ENCODE measurements around the gene ADD3. TPM values are rescaled to one million over a fixed set of nuclear protein-coding genes. Genes with fewer than 3 reads are reported as not detected.
"Not testable (repeated sequence)": the region's sequence is repeated elsewhere in the genome, so short reads cannot be mapped to it uniquely, and the experiment has no call there.

The ADD3 gene
- total RNA-seq, 2 donors from 2014 or later, result 139 to 143 TPM

DNA sequence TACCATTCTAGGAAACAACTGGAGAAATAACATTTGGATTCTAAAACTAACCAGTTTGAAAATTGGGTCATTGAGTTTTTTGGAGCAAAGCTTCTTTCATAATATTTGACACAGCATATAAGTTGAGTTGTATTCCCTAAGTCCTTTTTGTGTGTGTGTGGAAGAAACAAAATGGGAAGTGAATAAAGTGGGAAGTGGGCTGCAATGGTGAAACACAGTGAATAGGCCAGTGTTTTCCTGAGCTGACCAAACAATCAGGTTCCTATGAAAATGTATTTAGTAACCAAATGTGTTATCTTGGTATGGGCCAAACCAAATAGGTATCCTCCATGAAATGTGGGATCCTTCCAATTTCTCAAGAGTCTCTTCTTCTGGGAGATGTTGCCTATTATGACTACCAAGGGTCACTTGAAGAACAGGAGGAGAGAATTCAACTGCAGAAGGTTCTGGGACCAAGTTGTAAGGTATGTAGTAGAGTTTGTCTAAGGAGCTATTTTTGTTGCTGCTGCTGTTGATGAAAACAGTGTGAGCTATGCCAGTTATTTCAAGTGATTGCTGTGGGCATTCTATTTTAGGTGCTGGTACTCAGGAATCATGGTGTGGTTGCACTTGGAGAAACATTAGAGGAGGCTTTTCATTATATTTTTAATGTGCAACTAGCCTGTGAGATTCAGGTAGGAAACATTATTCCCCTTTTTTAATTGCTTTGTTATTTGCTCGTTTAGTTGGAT, 111.3 kb downstream of the ADD3 start:
- ATAC-seq (no peak), DNase-seq (no peak)
- intact Hi-C loops (cut with DNase I, micrococcal nuclease), result no loop called here

GRCh38 chr10:110123594-110123993, 115.8 kb downstream of the ADD3 start:
- intact Hi-C loops (cut with DNase I, micrococcal nuclease), result no loop called here
- DNase-seq, result no peak
- no peak for ATAC-seq

DNA sequence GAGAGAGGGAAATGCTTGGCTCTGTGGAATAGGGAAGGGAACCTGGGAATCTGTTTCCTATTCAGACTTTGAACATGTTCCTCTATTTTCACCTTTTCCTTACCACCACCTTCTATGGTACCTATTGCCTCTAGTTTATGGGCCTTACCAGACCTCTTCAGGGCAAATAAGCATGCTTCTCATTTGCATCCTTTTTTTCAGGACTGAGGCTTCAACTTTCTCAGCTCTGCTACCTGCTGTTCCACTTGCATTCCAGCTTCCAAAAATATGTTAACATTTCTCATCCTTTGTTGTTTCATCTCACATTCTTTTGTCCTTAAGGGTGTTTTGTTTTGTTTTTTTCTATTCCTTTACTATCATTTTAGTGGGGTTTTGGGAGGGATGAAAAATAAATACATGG, 121.7 kb downstream of the ADD3 start:
- intact Hi-C loops (cut with DNase I, micrococcal nuclease), result no loop called here
- no peak for DNase-seq
- ATAC-seq, result no peak

- DNase-seq, result no peak
- intact Hi-C loops (cut with DNase I, micrococcal nuclease), result loop anchor here (5.0 to 10.0 kb wide), 2 partner anchors 147 to 250 kb away; no protein-coding TSS in a partner anchor
- no peak for ATAC-seq
Observed at GRCh38 chr10:110134917-110135316, 127.1 kb downstream of the ADD3 start.

GRCh38 chr10:110135836-110136235, 128.1 kb downstream of the ADD3 start:
- DNase-seq, ATAC-seq: not testable (repeated sequence)
- intact Hi-C loops (cut with DNase I, micrococcal nuclease), result loop anchor here (2.0 to 10.0 kb wide), 3 partner anchors 143 to 251 kb away; no protein-coding TSS in a partner anchor

DNA sequence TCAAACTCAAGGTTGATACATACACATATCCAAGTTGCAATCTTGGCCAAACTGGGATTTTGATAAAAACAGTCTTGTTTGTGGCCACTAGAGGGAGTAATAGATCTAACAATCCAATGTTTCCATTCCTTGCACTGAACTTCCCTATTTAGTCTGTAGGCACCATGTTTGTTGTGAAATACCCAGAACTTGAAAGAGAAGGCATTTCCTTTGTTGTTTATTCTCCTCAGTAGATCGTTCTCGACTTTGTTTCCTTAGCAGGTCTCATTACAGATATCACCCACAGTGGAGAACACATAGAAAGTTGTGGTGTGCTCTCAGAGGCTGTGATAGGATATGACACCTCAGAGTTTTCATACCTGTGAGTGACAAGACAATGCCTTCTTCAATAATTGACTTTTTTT, 129.4 kb downstream of the ADD3 start:
- intact Hi-C loops (cut with DNase I, micrococcal nuclease), result loop anchor here (2.0 to 10.0 kb wide), 3 partner anchors 142 to 252 kb away; no protein-coding TSS in a partner anchor
- ATAC-seq, result peak; percentile 56
- DNase-seq, result no peak

DNA sequence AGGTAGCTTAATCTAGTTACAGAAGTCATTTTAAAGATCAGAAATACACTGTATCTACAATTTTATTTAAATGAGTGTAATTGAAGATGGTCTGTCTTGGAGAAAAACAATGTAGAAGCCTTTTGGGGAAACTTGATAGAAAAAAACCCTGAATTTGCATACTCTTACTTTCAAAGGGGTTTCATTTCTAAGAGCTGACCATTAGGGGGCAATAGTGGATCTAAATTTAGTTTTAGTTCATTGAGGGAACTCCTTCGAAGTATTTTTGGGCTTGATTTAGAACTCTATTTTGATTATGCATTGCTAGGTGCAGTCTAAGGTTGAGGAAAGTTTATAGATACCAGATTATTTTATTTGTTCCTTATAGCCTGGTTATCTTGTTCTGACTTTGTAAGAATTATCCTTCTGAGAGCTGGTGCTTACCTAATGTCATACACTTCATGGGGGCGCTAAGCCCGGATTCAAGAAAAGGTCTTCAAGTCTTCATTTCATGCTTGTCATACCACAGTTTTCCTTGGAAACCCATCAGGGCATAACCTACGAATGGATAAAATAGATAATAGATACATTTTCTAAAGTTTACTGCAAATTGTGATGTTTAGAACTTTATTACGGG, 130.5 kb downstream of the ADD3 start:
- DNase-seq (no peak), ATAC-seq (peak; percentile 42)
- intact Hi-C loops (cut with DNase I, micrococcal nuclease), result loop anchor here (5.0 to 10.0 kb wide), 2 partner anchors 144 to 254 kb away; no protein-coding TSS in a partner anchor

DNA sequence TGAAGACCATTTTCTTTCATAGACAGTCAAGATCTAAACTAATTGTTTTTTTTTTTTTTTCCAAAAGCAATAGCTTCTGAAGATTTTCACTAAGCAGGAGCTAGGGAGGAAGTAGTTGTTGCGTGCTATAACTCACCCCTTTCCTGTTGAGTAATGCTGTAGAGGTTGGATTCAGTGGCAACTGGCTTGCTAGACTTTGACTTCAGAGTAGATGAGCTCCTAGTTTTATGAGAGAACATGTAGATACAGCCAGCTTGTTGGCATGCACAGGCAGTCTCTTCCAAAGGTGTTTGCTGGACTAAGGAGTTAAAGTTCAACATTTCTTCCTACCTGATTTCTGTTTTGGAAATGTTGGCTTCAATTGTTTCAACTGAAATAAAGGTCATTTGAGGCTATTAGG, 133.4 kb downstream of the ADD3 start:
- ATAC-seq, result peak; percentile 86
- intact Hi-C loops (cut with DNase I, micrococcal nuclease), result loop anchor here (5.0 to 10.0 kb wide), 2 partner anchors 54 to 66 kb away; partner anchors contain the start of gene MXI1 (in 1 of the 2)

GRCh38 chr10:110141871-110142635, 134.3 kb downstream of the ADD3 start:
- ATAC-seq (peak; percentile 58), DNase-seq (peak; percentile 30 to 66)
- intact Hi-C loops (cut with DNase I, micrococcal nuclease), result loop anchor here (5.0 to 10.0 kb wide), 2 partner anchors 53 to 65 kb away; partner anchors contain the start of gene MXI1 (in 1 of the 2)

More for the DNA sequence above, 133.4 kb downstream of the ADD3 start:
- DNase-seq, result peak in 1 of 2 donors; percentile 70

DNA sequence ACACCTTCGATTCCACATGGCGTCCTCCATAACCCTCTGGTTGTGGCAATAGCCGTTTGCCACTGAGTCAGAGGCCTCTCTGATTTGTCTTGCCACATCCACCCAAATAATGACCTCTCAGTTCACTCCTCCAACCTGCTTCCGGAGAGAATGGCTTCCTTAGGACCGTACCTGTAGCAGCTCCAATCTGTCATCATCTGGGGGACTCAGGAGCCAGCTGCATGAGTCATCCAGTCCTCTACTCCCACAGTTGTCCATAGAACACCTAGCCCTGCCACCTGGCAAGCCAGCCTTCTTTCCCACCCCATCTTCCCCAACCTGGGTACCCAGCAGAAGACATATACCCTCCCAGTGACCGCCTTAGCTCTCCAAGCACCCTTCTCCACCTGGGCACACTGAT, 135.2 kb downstream of the ADD3 start:
- no peak for DNase-seq
- ATAC-seq, result no peak
- intact Hi-C loops (cut with DNase I, micrococcal nuclease), result loop anchor here (5.0 to 10.0 kb wide), 2 partner anchors 52 to 64 kb away; partner anchors contain the start of gene MXI1 (in 1 of the 2)

DNA sequence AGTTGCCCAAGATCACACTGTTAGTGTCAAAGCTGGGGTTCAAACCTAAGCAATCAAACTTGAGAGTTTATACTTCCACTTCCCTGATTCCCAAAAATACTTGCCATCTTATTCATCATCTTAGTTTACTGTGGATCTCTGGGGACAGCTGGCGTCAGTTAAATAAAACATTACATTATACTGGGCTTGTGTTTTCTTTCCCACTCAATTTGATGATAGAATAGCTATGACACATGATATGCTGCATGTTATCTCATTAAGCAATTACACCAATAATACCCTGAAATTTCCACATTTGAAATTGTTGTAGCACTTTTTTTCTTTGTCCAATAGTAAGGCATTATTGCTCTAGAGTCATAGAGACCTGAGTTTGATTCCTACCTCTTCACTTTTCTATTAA, 136.7 kb downstream of the ADD3 start:
- DNase-seq, result no peak
- ATAC-seq, result no peak
- intact Hi-C loops (cut with DNase I, micrococcal nuclease), result loop anchor here (5.0 to 10.0 kb wide), 2 partner anchors 50 to 63 kb away; partner anchors contain the start of gene MXI1 (in 1 of the 2)

- DNase-seq (no peak), ATAC-seq (no peak)
- intact Hi-C loops (cut with DNase I, micrococcal nuclease), result loop anchor here in 1 of 2 donors (10.0 kb wide), 1 partner anchor 47 kb away; no protein-coding TSS in a partner anchor
Observed at GRCh38 chr10:110147961-110148360, 140.2 kb downstream of the ADD3 start.

DNA sequence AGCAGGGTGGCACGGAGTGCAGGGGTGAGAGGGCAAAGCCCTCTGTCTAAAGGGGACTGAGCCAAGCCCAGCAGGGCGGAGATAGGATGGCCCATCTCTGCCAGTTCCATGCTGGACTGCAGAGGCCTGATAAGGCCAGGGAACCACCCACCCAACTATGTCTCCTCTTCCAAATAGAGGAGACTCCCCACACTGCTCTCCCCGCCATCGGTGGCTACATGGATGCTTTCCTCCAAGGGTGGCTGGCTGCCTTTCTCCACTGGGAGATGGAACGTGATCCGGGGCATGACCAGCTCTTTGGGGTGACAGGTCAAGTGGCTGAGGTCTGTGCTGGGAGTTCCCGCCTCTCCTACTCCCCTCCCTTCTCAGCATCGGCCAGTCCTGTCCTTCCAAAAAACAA, 141.5 kb downstream of the ADD3 start:
- no peak for ATAC-seq
- intact Hi-C loops (cut with DNase I, micrococcal nuclease), result loop anchor here in 1 of 2 donors (10.0 kb wide), 1 partner anchor 46 kb away; no protein-coding TSS in a partner anchor
- DNase-seq, result no peak

GRCh38 chr10:110150046-110150445, 142.3 kb downstream of the ADD3 start:
- DNase-seq (no peak), ATAC-seq (no peak)
- intact Hi-C loops (cut with DNase I, micrococcal nuclease), result no loop called here

- ATAC-seq (peak; percentile 3), DNase-seq (no peak)
- intact Hi-C loops (cut with DNase I, micrococcal nuclease), result no loop called here
Observed at GRCh38 chr10:110150981-110151380, 143.2 kb downstream of the ADD3 start.

DNA sequence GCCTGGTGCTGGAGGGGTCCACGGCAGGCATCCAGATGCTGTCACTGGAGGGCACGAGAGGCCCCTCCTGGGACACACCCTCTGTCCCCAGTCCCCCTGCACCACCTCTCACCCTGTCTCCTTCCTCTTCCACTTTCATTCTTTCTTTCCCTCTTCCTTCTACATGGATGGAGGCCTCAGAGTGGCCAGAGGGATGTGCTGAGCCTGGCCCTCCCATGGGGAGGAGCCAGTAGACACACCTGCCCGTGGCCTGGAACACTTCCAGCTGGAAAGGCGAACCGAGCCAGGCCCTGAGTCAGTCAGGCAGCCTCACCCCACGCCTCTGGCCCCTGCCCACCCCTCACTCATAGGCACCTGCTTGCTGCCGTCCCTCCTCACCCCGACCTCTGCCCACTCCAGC, 143.7 kb downstream of the ADD3 start:
- DNase-seq (peak; percentile 91 to 94), ATAC-seq (peak; percentile 97)
- intact Hi-C loops (cut with DNase I, micrococcal nuclease), result no loop called here

DNA sequence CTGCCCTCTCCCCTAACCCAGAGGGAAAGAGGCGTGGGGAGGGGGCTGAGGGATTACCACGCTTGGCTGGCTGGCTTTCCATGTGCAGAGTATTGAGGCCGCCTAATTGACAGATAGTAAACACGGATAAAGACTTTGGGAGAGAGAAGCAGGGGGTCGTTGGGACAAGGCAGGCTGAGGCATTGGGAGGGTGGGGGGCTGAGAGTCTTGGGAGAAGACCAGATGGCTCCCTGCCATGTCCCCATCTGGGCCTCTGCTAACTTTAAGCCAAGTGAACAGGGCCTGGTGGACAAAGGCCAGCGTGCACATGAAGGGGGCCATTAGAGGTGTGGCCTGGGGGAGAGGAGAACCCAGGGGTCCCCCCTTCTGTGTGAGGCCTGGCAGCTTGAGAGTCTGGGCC, 144.2 kb downstream of the ADD3 start:
- intact Hi-C loops (cut with DNase I, micrococcal nuclease), result no loop called here
- ATAC-seq (no peak), DNase-seq (no peak)

GRCh38 chr10:110153396-110153795, 145.6 kb downstream of the ADD3 start:
- ATAC-seq (no peak), DNase-seq (no peak)
- intact Hi-C loops (cut with DNase I, micrococcal nuclease), result no loop called here

GRCh38 chr10:110156046-110156445, 148.3 kb downstream of the ADD3 start:
- DNase-seq, result no peak
- no peak for ATAC-seq
- intact Hi-C loops (cut with DNase I, micrococcal nuclease), result no loop called here
